Measurements from ENCODE around the gene AOC3. TPM values are rescaled to one million over a fixed set of nuclear protein-coding genes. Genes with fewer than 3 reads are reported as not detected.

Gene AOC3
- total and polyA plus RNA-seq, 4 donors, result 2.0 to 18.2 (median 4.7) TPM

DNA sequence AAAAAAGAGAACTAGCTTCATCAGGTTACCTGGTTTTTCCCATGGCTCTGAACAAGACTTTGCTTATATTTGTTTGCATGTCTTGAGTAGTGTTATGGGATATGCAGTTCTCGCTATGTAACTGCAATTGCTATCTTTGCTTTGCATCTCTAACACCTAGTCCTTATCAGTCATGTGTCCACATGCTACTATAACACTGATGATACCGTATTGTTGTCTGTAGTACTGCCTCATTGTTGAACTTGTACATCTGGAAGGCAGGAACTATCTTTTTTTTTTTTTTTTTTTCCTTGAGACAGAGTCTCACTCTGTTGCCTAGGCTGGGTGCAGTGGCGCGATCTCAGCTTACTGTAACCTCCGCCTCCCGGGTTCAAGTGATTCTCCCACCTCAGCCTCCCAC lies 15.3 kb upstream of the AOC3 start:
- no peak overlapping the region for H3K9ac ChIP-seq (ENCODE audit: low read depth in 1 of 2, low read length in 2 of 2)
- peaks cover 13 to 34% (median 27%) of the 10 kb centered on the region in 4 donors for H3K36me3 ChIP-seq (ENCODE audit: control insufficient read depth in 4 of 4, insufficient read depth in 3 of 4, low read depth in 1 of 4, low read length in 3 of 4)
- 95% methylated on average over 6 of the region's 6 CpGs for WGBS
- H3K9me3 ChIP-seq (ENCODE audit: control insufficient read depth in 4 of 4, low read length in 3 of 4), result no peaks in the 10 kb centered on the region
- no peak overlapping the region for H3K27ac ChIP-seq (ENCODE audit: low read depth in 1 of 2, low read length in 2 of 2)
- H3K4me3 ChIP-seq (ENCODE audit: low read depth in 1 of 3, low read length in 3 of 3), result no peak overlapping the region
- no peak for DNase-seq (ENCODE audit: low spot score)
- TF ChIP-seq HNF4A (conservative IDR thresholded peaks at IDR 0.05) (no peak), SP1 (IDR thresholded peaks at IDR 0.05) (no peak), FOXA1 (IDR thresholded peaks at IDR 0.05) (no peak), RXRA (IDR thresholded peaks at IDR 0.05) (no peak), JUND (IDR thresholded peaks at IDR 0.05) (no peak), EGR1 (IDR thresholded peaks at IDR 0.05; ENCODE audit: low read depth in 2 of 2) (no peak), YY1 (IDR thresholded peaks at IDR 0.05) (no peak), NR2F2 (IDR thresholded peaks at IDR 0.05) (no peak), FOXA2 (IDR thresholded peaks at IDR 0.05) (no peak), TAF1 (conservative IDR thresholded peaks at IDR 0.05) (no peak), HNF4G (IDR thresholded peaks at IDR 0.05) (no peak)
- TF ChIP-seq, protein P1, sequence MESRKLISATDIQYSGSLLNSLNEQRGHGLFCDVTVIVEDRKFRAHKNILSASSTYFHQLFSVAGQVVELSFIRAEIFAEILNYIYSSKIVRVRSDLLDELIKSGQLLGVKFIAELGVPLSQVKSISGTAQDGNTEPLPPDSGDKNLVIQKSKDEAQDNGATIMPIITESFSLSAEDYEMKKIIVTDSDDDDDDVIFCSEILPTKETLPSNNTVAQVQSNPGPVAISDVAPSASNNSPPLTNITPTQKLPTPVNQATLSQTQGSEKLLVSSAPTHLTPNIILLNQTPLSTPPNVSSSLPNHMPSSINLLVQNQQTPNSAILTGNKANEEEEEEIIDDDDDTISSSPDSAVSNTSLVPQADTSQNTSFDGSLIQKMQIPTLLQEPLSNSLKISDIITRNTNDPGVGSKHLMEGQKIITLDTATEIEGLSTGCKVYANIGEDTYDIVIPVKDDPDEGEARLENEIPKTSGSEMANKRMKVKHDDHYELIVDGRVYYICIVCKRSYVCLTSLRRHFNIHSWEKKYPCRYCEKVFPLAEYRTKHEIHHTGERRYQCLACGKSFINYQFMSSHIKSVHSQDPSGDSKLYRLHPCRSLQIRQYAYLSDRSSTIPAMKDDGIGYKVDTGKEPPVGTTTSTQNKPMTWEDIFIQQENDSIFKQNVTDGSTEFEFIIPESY (IDR thresholded peaks at IDR 0.05), result no peak
- TF ChIP-seq, protein P2, sequence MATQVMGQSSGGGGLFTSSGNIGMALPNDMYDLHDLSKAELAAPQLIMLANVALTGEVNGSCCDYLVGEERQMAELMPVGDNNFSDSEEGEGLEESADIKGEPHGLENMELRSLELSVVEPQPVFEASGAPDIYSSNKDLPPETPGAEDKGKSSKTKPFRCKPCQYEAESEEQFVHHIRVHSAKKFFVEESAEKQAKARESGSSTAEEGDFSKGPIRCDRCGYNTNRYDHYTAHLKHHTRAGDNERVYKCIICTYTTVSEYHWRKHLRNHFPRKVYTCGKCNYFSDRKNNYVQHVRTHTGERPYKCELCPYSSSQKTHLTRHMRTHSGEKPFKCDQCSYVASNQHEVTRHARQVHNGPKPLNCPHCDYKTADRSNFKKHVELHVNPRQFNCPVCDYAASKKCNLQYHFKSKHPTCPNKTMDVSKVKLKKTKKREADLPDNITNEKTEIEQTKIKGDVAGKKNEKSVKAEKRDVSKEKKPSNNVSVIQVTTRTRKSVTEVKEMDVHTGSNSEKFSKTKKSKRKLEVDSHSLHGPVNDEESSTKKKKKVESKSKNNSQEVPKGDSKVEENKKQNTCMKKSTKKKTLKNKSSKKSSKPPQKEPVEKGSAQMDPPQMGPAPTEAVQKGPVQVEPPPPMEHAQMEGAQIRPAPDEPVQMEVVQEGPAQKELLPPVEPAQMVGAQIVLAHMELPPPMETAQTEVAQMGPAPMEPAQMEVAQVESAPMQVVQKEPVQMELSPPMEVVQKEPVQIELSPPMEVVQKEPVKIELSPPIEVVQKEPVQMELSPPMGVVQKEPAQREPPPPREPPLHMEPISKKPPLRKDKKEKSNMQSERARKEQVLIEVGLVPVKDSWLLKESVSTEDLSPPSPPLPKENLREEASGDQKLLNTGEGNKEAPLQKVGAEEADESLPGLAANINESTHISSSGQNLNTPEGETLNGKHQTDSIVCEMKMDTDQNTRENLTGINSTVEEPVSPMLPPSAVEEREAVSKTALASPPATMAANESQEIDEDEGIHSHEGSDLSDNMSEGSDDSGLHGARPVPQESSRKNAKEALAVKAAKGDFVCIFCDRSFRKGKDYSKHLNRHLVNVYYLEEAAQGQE (IDR thresholded peaks at IDR 0.05), result no peak
- TF ChIP-seq, protein P3, sequence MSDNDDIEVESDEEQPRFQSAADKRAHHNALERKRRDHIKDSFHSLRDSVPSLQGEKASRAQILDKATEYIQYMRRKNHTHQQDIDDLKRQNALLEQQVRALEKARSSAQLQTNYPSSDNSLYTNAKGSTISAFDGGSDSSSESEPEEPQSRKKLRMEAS (IDR thresholded peaks at IDR 0.05), result no peak
- peaks cover 2 to 32% (median 24%) of the 10 kb centered on the region in 4 donors for H3K4me1 ChIP-seq (ENCODE audit: control insufficient read depth in 4 of 4, insufficient read depth in 4 of 4, low read length in 3 of 4)
- H3K27me3 ChIP-seq (ENCODE audit: control insufficient read depth in 4 of 4, insufficient read depth in 4 of 4, low read length in 3 of 4), result no peaks in the 10 kb centered on the region

DNA sequence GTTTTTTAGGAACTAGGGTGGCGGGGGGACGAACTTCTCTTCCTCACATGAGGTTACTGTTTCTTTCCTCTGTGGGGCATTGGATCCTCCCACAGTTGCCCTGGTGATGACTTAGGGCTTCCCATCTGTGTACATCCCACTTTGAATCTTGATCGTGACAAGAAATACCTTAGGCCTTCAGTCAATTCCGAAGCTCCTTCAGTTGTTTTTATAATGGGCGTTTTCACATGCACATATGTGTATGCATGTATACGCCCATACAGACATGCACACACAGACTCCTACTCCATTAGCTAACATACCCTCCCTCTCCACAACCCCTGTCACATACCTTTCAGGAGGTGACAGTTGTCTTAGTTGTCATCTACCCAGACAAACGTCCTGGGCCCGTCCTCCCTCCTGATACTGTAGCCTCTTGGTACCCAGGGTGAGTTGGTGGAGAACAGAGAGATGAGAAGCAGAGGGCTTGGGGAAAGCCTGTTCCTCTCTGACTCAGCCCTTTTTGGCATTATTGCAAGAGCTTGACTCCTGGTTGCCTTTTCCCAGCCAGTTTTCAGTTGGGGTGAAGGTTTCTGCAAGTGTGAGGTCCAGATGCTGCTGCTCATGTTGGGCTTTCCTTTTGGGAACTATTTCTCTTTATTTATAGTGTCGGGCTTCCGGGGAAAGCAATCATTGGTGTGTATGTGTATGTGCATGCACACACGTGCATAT lies 8.9 kb upstream of the AOC3 start:
- no peak overlapping the region for H3K27ac ChIP-seq (ENCODE audit: low read depth in 1 of 2, low read length in 2 of 2)
- DNase-seq (ENCODE audit: low spot score), result no peak
- WGBS, result 85% methylated on average over 11 of the region's 11 CpGs
- peaks cover 19 to 69% (median 46%) of the 10 kb centered on the region in 4 donors for H3K36me3 ChIP-seq (ENCODE audit: control insufficient read depth in 4 of 4, insufficient read depth in 3 of 4, low read depth in 1 of 4, low read length in 3 of 4)
- H3K9ac ChIP-seq (ENCODE audit: low read depth in 1 of 2, low read length in 2 of 2), result no peak overlapping the region
- H3K4me3 ChIP-seq (ENCODE audit: low read depth in 1 of 3, low read length in 3 of 3), result no peak overlapping the region
- no peaks in the 10 kb centered on the region for H3K9me3 ChIP-seq (ENCODE audit: control insufficient read depth in 4 of 4, low read length in 3 of 4)
- H3K4me1 ChIP-seq (ENCODE audit: control insufficient read depth in 4 of 4, insufficient read depth in 4 of 4, low read length in 3 of 4), result peaks cover 0 to 6% (median 1%) of the 10 kb centered on the region in 4 donors
- TF ChIP-seq, protein P2 (IDR thresholded peaks at IDR 0.05), result no peak
- TF ChIP-seq, protein P4, sequence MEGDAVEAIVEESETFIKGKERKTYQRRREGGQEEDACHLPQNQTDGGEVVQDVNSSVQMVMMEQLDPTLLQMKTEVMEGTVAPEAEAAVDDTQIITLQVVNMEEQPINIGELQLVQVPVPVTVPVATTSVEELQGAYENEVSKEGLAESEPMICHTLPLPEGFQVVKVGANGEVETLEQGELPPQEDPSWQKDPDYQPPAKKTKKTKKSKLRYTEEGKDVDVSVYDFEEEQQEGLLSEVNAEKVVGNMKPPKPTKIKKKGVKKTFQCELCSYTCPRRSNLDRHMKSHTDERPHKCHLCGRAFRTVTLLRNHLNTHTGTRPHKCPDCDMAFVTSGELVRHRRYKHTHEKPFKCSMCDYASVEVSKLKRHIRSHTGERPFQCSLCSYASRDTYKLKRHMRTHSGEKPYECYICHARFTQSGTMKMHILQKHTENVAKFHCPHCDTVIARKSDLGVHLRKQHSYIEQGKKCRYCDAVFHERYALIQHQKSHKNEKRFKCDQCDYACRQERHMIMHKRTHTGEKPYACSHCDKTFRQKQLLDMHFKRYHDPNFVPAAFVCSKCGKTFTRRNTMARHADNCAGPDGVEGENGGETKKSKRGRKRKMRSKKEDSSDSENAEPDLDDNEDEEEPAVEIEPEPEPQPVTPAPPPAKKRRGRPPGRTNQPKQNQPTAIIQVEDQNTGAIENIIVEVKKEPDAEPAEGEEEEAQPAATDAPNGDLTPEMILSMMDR (IDR thresholded peaks at IDR 0.05; ENCODE audit: low read depth, low read length, missing input control), result no peak
- TF ChIP-seq FOXA2 (IDR thresholded peaks at IDR 0.05) (no peak), NR2F2 (IDR thresholded peaks at IDR 0.05) (no peak), SP1 (IDR thresholded peaks at IDR 0.05) (no peak), HNF4A (conservative IDR thresholded peaks at IDR 0.05) (no peak), TAF1 (conservative IDR thresholded peaks at IDR 0.05) (no peak), FOXA1 (IDR thresholded peaks at IDR 0.05) (no peak), GABPA (IDR thresholded peaks at IDR 0.05 in 1 of 2, conservative IDR thresholded peaks at IDR 0.05 in 1 of 2) (no peak)
- TF ChIP-seq, protein P3 (IDR thresholded peaks at IDR 0.05), result no peak
- TF ChIP-seq, protein P1 (IDR thresholded peaks at IDR 0.05), result no peak
- H3K27me3 ChIP-seq (ENCODE audit: control insufficient read depth in 4 of 4, insufficient read depth in 4 of 4, low read length in 3 of 4), result no peaks in the 10 kb centered on the region

Measured in liver (tissue), 9 donors.